Calu3 (cell line): ENCODE measurements around the gene RNF207. TPM values are rescaled to one million over a fixed set of nuclear protein-coding genes. Genes with fewer than 3 reads are reported as not detected.

Experiments
- BruUV-seq: library from RNA; stranded (reverse); fragments of 400-500 nt; replicated peaks from 2 replicates; lab custom pipeline; 2021; lab: Mats Ljungman, UMichigan
- CTCF ChIA-PET: fragments of 300-600 bp; sonication (Branson Sonifier 250); formaldehyde crosslinking; loops from one replicate; lab custom pipeline; 2022; ENCODE audit warnings: antibody characterized with exemption; lab: Charles Lee
- DNase-seq: peaks from one replicate; pipeline ENCODE4 v3.0.0; 2022
- H3K27ac Mint-ChIP-seq: one replicate; pipeline ENCODE4 v1.8.0; 2022; ENCODE audit warnings: mixed read lengths; ENCODE audit not compliant: unreplicated experiment
- H3K27me3 Mint-ChIP-seq: one replicate; pipeline ENCODE4 v1.8.0; 2022; ENCODE audit warnings: mixed read lengths; ENCODE audit not compliant: unreplicated experiment
- H3K36me3 Mint-ChIP-seq: one replicate; pipeline ENCODE4 v1.8.0; 2022; ENCODE audit warnings: mild to moderate bottlenecking, moderate library complexity, mixed read lengths; ENCODE audit not compliant: insufficient read depth, unreplicated experiment
- H3K4me1 Mint-ChIP-seq: one replicate; pipeline ENCODE4 v1.8.0; 2022; ENCODE audit warnings: mild to moderate bottlenecking, low read depth, mixed read lengths; ENCODE audit not compliant: unreplicated experiment
- H3K4me3 Mint-ChIP-seq: one replicate; pipeline ENCODE4 v1.8.0; 2022; ENCODE audit warnings: mild to moderate bottlenecking, low read depth, moderate library complexity, mixed read lengths; ENCODE audit not compliant: unreplicated experiment
- H3K9me3 Mint-ChIP-seq: one replicate; pipeline ENCODE4 v1.8.0; 2022; ENCODE audit warnings: low read depth, mixed read lengths; ENCODE audit not compliant: unreplicated experiment
- CTCF ChIP-seq: fragments of 200-600 bp; IDR thresholded peaks from one replicate; pipeline ENCODE4 v1.8.0; 2022; ENCODE audit warnings: antibody characterized with exemption; ENCODE audit not compliant: unreplicated experiment
- intact Hi-C: fragments of 100-400 bp; cut with micrococcal nuclease; formaldehyde crosslinking; loops from one replicate; pipeline ENCODE4 v1.10.0; 2022; ENCODE audit not compliant: unreplicated experiment
- total RNA-seq: library from RNA; stranded (reverse); gene quantifications from 2 replicates; pipeline ENCODE4 v1.2.3, GENCODE V29; 2022

The RNF207 gene
- total RNA-seq, 1 experiment from 2014 or later = 160 TPM

- H3K27ac Mint-ChIP-seq = no peak overlapping the region
- CTCF ChIA-PET = interaction anchor here (0.6 kb wide), 1 partner anchor 48 kb away, joined by 3 read pairs; no protein-coding TSS in a partner anchor
- no peak overlapping the region for H3K4me3 Mint-ChIP-seq
- DNase-seq = no peak
- H3K9me3 Mint-ChIP-seq = no peaks in the 10 kb centered on the region
- no peaks in the 10 kb centered on the region for H3K4me1 Mint-ChIP-seq
- no peaks in the 10 kb centered on the region for H3K36me3 Mint-ChIP-seq
- intact Hi-C loops = no loop called here
- peaks cover 97% of the 10 kb centered on the region for H3K27me3 Mint-ChIP-seq
- BruUV-seq = no TSS peak
- no peak for TF ChIP-seq CTCF
Measured at GRCh38 chr1:6163973-6164617, 41.8 kb upstream of the RNF207 start.

GRCh38 chr1:6165027-6165426, 40.9 kb upstream of the RNF207 start:
- BruUV-seq = no TSS peak
- H3K4me1 Mint-ChIP-seq = no peaks in the 10 kb centered on the region
- CTCF ChIA-PET = no interaction called here
- H3K27me3 Mint-ChIP-seq = peaks cover 93% of the 10 kb centered on the region
- no peak overlapping the region for H3K4me3 Mint-ChIP-seq
- no peaks in the 10 kb centered on the region for H3K9me3 Mint-ChIP-seq
- no peak for TF ChIP-seq CTCF
- intact Hi-C loops = no loop called here
- DNase-seq = no peak
- no peaks in the 10 kb centered on the region for H3K36me3 Mint-ChIP-seq
- H3K27ac Mint-ChIP-seq = no peak overlapping the region

- no peaks in the 10 kb centered on the region for H3K4me1 Mint-ChIP-seq
- BruUV-seq = no TSS peak
- H3K4me3 Mint-ChIP-seq = no peak overlapping the region
- DNase-seq = no peak
- CTCF ChIA-PET = no interaction called here
- no peaks in the 10 kb centered on the region for H3K9me3 Mint-ChIP-seq
- intact Hi-C loops = no loop called here
- peaks cover 90% of the 10 kb centered on the region for H3K27me3 Mint-ChIP-seq
- no peak overlapping the region for H3K27ac Mint-ChIP-seq
- H3K36me3 Mint-ChIP-seq = no peaks in the 10 kb centered on the region
- no peak for TF ChIP-seq CTCF
Measured at GRCh38 chr1:6165441-6165985, 40.4 kb upstream of the RNF207 start.

GRCh38 chr1:6166221-6166620, 39.7 kb upstream of the RNF207 start:
- CTCF ChIA-PET = no interaction called here
- Mint-ChIP-seq H3K4me3 (no peak overlapping the region), H3K4me1 (peaks cover 2% of the 10 kb centered on the region), H3K27me3 (peaks cover 87% of the 10 kb centered on the region), H3K36me3 (no peaks in the 10 kb centered on the region), H3K27ac (no peak overlapping the region), H3K9me3 (no peaks in the 10 kb centered on the region)
- no peak for DNase-seq
- intact Hi-C loops = no loop called here
- TF ChIP-seq CTCF = no peak
- BruUV-seq = no TSS peak
